HEK293T (cell line): ENCODE measurements around the gene ADGRA3.

Source experiments
- ARNT ChIP-seq: fragments of 450-650 bp; IDR thresholded peaks from 2 replicates; pipeline ENCODE4 v1.6.1; 2017; ENCODE audit warnings: mild to moderate bottlenecking
- CTBP1 ChIP-seq: fragments of 450-650 bp; IDR thresholded peaks from 2 replicates; pipeline ENCODE4 v1.6.1; 2016; ENCODE audit warnings: borderline replicate concordance
- FOXM1 ChIP-seq: fragments of 450-650 bp; IDR thresholded peaks from 2 replicates; pipeline ENCODE4 v1.6.1; 2017; ENCODE audit warnings: mild to moderate bottlenecking, borderline replicate concordance
- PKNOX1 ChIP-seq: fragments of 450-650 bp; IDR thresholded peaks from 2 replicates; pipeline ENCODE4 v1.6.1; 2016
- SP1 ChIP-seq: fragments of 450-650 bp; IDR thresholded peaks from 2 replicates; pipeline ENCODE4 v1.6.1; 2017
- SUZ12 ChIP-seq: fragments of 450-650 bp; IDR thresholded peaks from 2 replicates; pipeline ENCODE4 v1.6.1; 2016; ENCODE audit warnings: mild to moderate bottlenecking
- TARDBP ChIP-seq: fragments of 450-650 bp; IDR thresholded peaks from 2 replicates; pipeline ENCODE4 v1.6.1; 2016
- ZNF384 ChIP-seq: fragments of 450-650 bp; IDR thresholded peaks from 2 replicates; pipeline ENCODE4 v1.6.1; 2016

- TF ChIP-seq SP1 (no peak), SUZ12 (no peak), ARNT (no peak), FOXM1 (no peak), CTBP1 (no peak), TARDBP (no peak), ZNF384 (no peak), PKNOX1 (no peak)
Measured at GRCh38 chr4:22500831-22501714, 14.8 kb downstream of the ADGRA3 start.
